Measurements from ENCODE around the gene SRC.

GRCh38 chr20:37438464-37439222, 92.7 kb downstream of the SRC start:
- TF ChIP-seq RAD21 (IDR thresholded peaks at IDR 0.05; ENCODE audit: low read depth) = no peak
- no peak for TF ChIP-seq TCF7L2 (IDR thresholded peaks at IDR 0.05; ENCODE audit: borderline replicate concordance, extremely low read depth, insufficient read depth, insufficient read length)
- TF ChIP-seq CTCF (IDR thresholded peaks at IDR 0.05 in 2 of 3, conservative IDR thresholded peaks at IDR 0.05 in 1 of 3; ENCODE audit: borderline replicate concordance in 1 of 3, insufficient read depth in 1 of 3, low read depth in 2 of 3, low read length in 2 of 3) = no peak
- TF ChIP-seq POLR2A (IDR thresholded peaks at IDR 0.05; ENCODE audit: borderline replicate concordance, extremely low read depth, insufficient read depth, insufficient read length) = no peak
- no peak for TF ChIP-seq SRF (IDR thresholded peaks at IDR 0.05; ENCODE audit: low read depth)
- TF ChIP-seq, protein P1, sequence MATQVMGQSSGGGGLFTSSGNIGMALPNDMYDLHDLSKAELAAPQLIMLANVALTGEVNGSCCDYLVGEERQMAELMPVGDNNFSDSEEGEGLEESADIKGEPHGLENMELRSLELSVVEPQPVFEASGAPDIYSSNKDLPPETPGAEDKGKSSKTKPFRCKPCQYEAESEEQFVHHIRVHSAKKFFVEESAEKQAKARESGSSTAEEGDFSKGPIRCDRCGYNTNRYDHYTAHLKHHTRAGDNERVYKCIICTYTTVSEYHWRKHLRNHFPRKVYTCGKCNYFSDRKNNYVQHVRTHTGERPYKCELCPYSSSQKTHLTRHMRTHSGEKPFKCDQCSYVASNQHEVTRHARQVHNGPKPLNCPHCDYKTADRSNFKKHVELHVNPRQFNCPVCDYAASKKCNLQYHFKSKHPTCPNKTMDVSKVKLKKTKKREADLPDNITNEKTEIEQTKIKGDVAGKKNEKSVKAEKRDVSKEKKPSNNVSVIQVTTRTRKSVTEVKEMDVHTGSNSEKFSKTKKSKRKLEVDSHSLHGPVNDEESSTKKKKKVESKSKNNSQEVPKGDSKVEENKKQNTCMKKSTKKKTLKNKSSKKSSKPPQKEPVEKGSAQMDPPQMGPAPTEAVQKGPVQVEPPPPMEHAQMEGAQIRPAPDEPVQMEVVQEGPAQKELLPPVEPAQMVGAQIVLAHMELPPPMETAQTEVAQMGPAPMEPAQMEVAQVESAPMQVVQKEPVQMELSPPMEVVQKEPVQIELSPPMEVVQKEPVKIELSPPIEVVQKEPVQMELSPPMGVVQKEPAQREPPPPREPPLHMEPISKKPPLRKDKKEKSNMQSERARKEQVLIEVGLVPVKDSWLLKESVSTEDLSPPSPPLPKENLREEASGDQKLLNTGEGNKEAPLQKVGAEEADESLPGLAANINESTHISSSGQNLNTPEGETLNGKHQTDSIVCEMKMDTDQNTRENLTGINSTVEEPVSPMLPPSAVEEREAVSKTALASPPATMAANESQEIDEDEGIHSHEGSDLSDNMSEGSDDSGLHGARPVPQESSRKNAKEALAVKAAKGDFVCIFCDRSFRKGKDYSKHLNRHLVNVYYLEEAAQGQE (IDR thresholded peaks at IDR 0.05; ENCODE audit: low read depth) = no peak
- TF ChIP-seq EZH2phosphoT487 (IDR thresholded peaks at IDR 0.05; ENCODE audit: borderline replicate concordance) = no peak

Data from HCT116 (cell line).